ENCODE results near the gene UBAC1. TPM values are rescaled to one million over a fixed set of nuclear protein-coding genes. Genes with fewer than 3 reads are reported as not detected.

UBAC1 gene
- total RNA-seq, 1 donor: 29.0 TPM

DNA sequence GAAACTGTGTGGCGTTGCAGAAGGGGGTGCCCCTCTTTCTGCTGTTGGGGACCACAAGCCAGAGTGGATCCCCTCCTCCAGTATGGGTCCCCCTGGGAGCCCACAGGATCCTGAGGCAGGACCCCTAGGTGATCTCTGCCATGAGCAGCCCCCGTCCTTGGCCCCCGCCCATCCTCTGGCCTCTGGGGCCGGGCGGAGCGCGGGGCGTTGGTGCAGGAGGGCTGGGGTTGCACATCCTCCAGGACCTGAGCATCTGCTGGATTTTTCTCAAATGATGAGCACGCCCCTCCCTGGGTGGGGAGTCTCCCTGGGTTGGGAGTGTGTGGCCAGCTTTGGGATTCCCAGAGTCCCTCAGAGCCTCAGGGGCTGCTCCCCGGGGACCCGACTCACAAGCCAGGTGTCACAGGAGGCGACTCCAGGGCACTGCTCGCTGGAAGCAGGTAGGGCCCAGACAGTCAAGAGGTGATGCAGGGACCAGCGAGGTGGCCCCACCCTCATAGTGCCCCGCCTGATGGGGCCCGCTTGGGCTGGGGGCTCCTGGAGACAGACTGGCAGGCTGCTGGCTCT lies 26.7 kb upstream of the UBAC1 start:
- Histone ChIP-seq H3K4me1 (ENCODE audit: insufficient read depth, low read length) (peaks cover 9% of the 10 kb centered on the region), H3K27ac (ENCODE audit: low read depth, low read length) (no peak overlapping the region), H3K4me2 (ENCODE audit: insufficient read depth, low read length) (no peak overlapping the region), H3K79me2 (ENCODE audit: insufficient read depth, low read length) (no peaks in the 10 kb centered on the region), H3K36me3 (ENCODE audit: insufficient read depth, low read length) (no peaks in the 10 kb centered on the region), H4K20me1 (ENCODE audit: insufficient read depth, low read length) (no peaks in the 10 kb centered on the region), H3K9me3 (ENCODE audit: low read depth, low read length) (no peaks in the 10 kb centered on the region), H3K27me3 (ENCODE audit: insufficient read depth, low read length) (peaks cover 17% of the 10 kb centered on the region), H3K4me3 (ENCODE audit: insufficient read depth, low read length) (no peak overlapping the region), H2AFZ (ENCODE audit: low read length) (no peak overlapping the region)
- no peak for DNase-seq (ENCODE audit: insufficient read length, low spot score, missing footprints)
- no peak for TF ChIP-seq CTCF (IDR thresholded peaks at IDR 0.05; ENCODE audit: extremely low read depth, low read depth, low read length)

DNA sequence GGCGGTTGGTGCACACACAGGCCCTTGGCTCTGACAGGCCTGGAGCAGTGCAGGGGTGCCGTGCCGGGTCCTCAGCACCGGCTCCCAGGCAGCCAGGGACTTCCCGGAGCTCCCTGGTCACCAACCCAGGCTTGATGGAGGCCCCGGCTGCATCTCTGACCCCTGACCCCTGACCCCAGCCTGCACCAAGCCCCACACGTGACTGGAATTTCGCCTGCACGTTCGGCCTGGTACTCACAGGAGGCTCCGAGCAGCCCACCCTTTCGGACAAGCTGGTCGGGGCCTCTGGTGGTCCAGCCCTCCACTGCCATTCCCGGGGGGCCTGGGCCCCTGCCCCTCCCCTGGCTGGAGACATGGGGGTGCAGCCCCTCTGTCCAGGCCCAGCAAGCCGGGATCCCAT lies 25.4 kb upstream of the UBAC1 start:
- H3K79me2 ChIP-seq (ENCODE audit: insufficient read depth, low read length): no peaks in the 10 kb centered on the region
- H3K27ac ChIP-seq (ENCODE audit: low read depth, low read length): no peak overlapping the region
- H3K4me1 ChIP-seq (ENCODE audit: insufficient read depth, low read length): no peaks in the 10 kb centered on the region
- peaks cover 17% of the 10 kb centered on the region for H3K27me3 ChIP-seq (ENCODE audit: insufficient read depth, low read length)
- H3K9me3 ChIP-seq (ENCODE audit: low read depth, low read length): no peaks in the 10 kb centered on the region
- no peaks in the 10 kb centered on the region for H3K36me3 ChIP-seq (ENCODE audit: insufficient read depth, low read length)
- TF ChIP-seq CTCF (IDR thresholded peaks at IDR 0.05; ENCODE audit: extremely low read depth, low read depth, low read length): no peak
- no peaks in the 10 kb centered on the region for H4K20me1 ChIP-seq (ENCODE audit: insufficient read depth, low read length)
- DNase-seq (ENCODE audit: insufficient read length, low spot score, missing footprints): no peak
- H2AFZ ChIP-seq (ENCODE audit: low read length): no peak overlapping the region
- no peak overlapping the region for H3K4me2 ChIP-seq (ENCODE audit: insufficient read depth, low read length)
- no peak overlapping the region for H3K4me3 ChIP-seq (ENCODE audit: insufficient read depth, low read length)

DNA sequence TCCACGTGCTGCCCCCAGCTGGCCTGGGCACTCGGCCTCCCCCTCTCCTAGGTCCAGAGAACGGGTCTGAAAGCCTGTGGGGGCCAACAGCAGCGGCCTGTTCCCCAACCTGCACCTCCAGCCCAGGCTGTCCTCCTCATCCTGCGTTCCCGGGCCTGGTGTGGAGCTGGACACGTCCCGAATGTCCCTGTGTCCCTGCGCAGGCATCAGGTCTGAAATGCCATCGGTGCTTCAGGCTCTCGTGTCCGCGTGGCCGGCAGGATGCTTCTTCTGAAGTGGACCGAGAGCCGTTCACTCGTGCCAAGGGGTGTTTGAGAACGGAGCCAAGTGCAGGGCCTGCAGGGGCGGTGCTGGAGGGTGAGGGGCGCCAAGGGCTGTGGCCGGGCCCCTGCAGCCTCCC lies 24.7 kb upstream of the UBAC1 start:
- no peak for DNase-seq (ENCODE audit: insufficient read length, low spot score, missing footprints)

GRCh38 chr9:135985459-135985774 lies 24.2 kb upstream of the UBAC1 start:
- H3K9me3 ChIP-seq (ENCODE audit: low read depth, low read length): no peaks in the 10 kb centered on the region
- H4K20me1 ChIP-seq (ENCODE audit: insufficient read depth, low read length): no peaks in the 10 kb centered on the region
- H3K4me1 ChIP-seq (ENCODE audit: insufficient read depth, low read length): no peaks in the 10 kb centered on the region
- no peak overlapping the region for H3K4me2 ChIP-seq (ENCODE audit: insufficient read depth, low read length)
- no peak for DNase-seq (ENCODE audit: insufficient read length, low spot score, missing footprints)
- H3K27ac ChIP-seq (ENCODE audit: low read depth, low read length): no peak overlapping the region
- H2AFZ ChIP-seq (ENCODE audit: low read length): no peak overlapping the region
- no peak for TF ChIP-seq CTCF (IDR thresholded peaks at IDR 0.05; ENCODE audit: extremely low read depth, low read depth, low read length)
- no peaks in the 10 kb centered on the region for H3K36me3 ChIP-seq (ENCODE audit: insufficient read depth, low read length)
- H3K4me3 ChIP-seq (ENCODE audit: insufficient read depth, low read length): no peak overlapping the region
- peaks cover 17% of the 10 kb centered on the region for H3K27me3 ChIP-seq (ENCODE audit: insufficient read depth, low read length)
- no peaks in the 10 kb centered on the region for H3K79me2 ChIP-seq (ENCODE audit: insufficient read depth, low read length)

More for the DNA sequence above, 24.7 kb upstream of the UBAC1 start:
- H3K27me3 ChIP-seq (ENCODE audit: insufficient read depth, low read length): peaks cover 17% of the 10 kb centered on the region
- no peak overlapping the region for H3K4me2 ChIP-seq (ENCODE audit: insufficient read depth, low read length)
- H3K27ac ChIP-seq (ENCODE audit: low read depth, low read length): no peak overlapping the region
- no peaks in the 10 kb centered on the region for H3K36me3 ChIP-seq (ENCODE audit: insufficient read depth, low read length)
- H3K4me1 ChIP-seq (ENCODE audit: insufficient read depth, low read length): no peaks in the 10 kb centered on the region
- H3K4me3 ChIP-seq (ENCODE audit: insufficient read depth, low read length): no peak overlapping the region
- no peak for TF ChIP-seq CTCF (IDR thresholded peaks at IDR 0.05; ENCODE audit: extremely low read depth, low read depth, low read length)
- no peaks in the 10 kb centered on the region for H3K79me2 ChIP-seq (ENCODE audit: insufficient read depth, low read length)
- no peaks in the 10 kb centered on the region for H4K20me1 ChIP-seq (ENCODE audit: insufficient read depth, low read length)
- no peaks in the 10 kb centered on the region for H3K9me3 ChIP-seq (ENCODE audit: low read depth, low read length)
- no peak overlapping the region for H2AFZ ChIP-seq (ENCODE audit: low read length)

Data from osteoblast (primary cell).